Activated T-cell treated with anti-CD3 and anti-CD28 coated beads, Interleukin-2, amount 50 U/mL, for 48 hours (primary cell): ENCODE results near the gene DGKI.

Source experiments
- DNase-seq, 2 experiments: peaks; one replicate each; pipeline ENCODE4 v3.0.0-alpha.2; 2020

DGKI gene

DNA sequence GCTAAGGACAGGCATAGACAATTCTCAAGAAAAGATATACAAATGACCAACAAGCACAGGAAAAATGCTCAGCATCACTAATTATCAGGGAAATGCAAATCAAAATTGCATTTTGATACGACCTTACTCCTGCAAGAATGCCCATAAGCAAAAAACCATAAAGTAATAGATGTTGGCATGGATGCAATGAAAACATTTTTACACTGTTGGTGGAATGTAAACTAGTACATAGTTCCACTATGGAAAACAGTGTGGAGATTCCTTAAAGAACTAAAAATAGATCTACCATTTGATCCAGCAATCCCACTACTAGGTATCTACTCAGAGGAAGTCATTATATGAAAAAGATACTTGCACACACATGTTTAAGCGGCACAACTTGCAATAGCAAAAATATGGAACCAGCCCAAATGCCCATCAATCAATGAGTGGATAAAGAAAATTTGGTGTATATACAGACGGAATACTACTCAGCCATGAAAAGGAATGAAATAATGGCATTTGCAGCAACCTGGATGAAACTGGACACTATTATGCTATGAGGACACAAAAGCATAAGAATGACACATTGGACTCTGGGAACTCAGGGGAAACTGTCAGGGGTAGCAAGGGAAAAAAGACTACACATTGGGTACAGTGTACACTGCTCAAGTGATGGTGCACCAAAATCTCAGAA lies 59.3 kb downstream of the DGKI start:
- no peak for DNase-seq

DNA sequence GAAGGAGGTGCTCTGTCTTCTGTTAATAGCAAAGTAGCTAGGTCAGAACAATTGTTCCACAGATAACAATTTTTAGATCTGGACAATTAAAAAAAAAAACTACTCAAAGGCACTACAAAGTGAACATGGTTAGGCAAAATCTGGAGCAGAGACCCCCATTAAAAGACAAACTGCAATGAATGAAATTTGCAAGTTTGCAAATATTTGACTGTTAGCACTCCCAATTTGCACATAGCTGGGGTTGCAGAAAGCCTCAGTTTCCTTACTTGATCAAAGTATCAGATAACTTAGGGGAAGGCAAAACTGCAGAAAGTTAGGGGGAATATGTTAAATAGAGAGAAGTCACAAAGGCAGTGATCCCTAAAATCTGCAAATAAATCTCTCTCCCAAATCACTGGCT lies 68.3 kb downstream of the DGKI start:
- DNase-seq: no peak

GRCh38 chr7:137774793-137775201 lies 72.0 kb downstream of the DGKI start:
- DNase-seq: no peak

GRCh38 chr7:137772748-137773147 lies 74.0 kb downstream of the DGKI start:
- no peak for DNase-seq

DNA sequence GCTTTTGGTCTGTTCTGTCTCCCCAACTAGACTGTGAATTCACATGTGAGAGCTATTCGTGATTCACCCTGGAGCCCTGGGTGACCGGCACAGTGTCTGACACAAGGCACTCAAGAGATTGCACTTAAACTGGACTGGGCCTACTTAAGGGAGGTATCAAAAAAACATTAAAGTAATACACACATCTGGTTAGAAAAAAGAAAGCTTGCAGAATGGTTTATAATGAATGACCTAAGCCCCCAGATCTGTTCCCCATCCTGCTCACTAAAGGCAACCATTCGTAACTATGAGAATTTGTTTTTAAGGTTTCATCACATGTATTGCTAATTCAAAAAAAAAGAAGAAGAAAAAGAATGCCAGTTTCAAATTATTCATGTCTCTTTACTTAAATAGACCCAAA lies 74.5 kb downstream of the DGKI start:
- DNase-seq: no peak

DNA sequence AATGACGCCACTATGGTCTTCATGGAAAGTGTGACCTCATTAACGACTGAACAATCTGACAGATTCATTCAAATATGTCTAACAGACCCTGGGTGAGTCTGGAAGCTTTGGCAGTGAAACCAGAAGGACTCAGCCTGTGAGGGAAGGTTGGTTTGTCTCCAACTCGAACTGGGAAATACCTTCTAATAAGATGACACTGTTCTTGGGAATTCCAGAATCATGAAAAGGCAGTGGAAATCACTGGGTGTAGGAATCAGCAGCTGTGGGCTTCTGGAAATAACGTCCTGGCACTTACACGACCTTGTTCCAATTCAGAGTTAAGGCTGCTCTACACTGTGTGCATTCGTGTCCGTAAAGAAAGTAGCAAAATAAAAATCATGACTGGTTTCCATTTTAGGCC lies 75.1 kb downstream of the DGKI start:
- no peak for DNase-seq

GRCh38 chr7:137771273-137771672 lies 75.5 kb downstream of the DGKI start:
- DNase-seq: no peak

DNA sequence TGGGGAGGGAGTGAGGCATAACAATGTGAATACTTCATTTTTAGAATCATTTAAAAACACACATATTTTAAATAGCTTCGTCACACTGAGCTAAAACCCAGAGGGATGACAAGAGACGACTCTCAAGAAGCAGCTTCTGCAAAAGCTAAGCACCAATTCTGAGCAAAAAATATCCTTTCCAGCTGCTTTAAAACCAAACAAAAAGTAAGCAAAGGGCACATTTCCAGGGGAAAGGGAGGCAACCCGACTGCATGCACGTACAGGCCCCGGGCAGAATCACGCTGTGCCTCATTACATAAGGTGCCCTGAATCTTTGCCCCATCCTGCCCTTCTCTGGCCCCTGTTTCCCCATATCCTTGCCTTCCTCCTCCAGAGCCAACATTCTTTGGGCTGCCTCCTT lies 78.4 kb downstream of the DGKI start:
- DNase-seq: no peak

GRCh38 chr7:137762334-137762733 lies 84.4 kb downstream of the DGKI start:
- no peak for DNase-seq

DNA sequence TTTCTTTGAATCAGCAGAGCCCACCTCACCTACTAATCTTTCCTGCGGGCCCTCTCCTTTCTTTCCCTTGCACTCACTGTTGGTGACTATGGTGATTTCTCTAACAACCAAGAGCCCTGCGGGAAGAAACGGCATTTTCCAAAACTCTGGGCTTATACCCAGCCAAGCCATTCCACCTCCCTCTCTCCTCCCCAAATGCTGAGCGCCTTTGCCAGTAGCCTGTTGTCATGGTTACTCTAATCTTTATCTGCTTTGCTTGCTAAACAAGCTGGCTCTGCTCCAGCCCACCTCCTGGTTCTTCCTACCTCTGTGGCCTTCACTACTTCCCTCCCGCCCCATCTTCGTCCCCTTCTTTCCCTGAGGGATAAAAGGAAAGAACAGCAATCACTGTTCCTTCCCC lies 86.7 kb downstream of the DGKI start:
- no peak for DNase-seq

- DNase-seq: no peak
These were observed 89.4 kb downstream of the DGKI start for GRCh38 chr7:137757146-137757925.

DNA sequence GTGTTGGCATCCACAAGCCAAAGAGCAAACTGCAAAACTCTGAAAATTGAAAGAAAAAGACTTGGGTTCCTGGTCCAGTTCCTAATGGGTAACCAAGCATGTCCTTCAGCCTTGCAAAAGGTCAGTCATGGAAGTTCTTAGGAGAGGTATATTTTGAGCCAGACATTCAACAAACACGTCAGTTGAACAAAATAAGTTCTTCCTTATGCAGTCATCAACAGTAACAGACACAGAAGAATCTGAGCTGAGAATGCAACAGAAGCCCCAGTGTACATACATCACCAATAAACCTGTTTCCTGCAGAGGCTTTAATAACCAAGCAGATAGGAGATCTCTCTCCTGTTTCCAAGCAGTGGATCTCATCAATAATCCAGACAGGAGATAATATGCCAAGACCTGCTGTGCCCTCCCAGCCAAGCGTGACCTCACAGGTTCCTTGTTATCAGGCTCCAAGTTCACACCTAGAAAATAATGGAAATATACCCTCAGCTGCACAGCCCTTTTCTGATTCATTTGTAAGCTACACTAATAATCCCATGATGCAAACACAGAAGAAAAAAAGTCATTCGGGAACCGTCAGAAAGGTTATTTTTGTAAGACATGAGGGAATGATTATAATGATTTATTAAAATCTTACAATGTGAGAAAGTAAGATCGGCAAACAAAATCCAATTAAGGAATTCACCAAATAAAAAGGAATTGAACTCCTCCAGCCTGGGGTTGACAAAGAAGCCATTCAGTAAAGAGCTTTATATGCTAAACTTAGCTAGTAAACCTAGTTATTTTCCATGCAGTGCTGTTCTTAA lies 90.7 kb downstream of the DGKI start:
- DNase-seq: no peak

DNA sequence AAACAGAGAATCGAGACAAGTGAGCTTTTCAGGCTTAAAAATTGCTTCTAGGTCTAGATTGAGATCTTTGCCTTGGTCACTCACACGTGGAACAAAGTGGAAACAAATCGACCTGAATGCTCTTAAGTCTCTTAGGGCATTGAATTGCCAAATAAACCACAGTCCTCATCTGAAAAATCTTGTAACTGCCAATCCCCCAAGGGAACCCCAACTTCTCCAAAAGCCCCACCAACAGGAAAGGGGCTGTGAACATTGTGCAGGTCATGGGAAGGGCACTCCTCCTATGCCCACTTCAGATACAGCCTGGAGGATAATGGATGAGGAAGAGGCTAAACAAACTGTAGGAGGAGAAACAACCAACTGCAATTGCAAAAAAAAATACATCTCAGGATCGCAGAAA lies 91.3 kb downstream of the DGKI start:
- no peak for DNase-seq

DNA sequence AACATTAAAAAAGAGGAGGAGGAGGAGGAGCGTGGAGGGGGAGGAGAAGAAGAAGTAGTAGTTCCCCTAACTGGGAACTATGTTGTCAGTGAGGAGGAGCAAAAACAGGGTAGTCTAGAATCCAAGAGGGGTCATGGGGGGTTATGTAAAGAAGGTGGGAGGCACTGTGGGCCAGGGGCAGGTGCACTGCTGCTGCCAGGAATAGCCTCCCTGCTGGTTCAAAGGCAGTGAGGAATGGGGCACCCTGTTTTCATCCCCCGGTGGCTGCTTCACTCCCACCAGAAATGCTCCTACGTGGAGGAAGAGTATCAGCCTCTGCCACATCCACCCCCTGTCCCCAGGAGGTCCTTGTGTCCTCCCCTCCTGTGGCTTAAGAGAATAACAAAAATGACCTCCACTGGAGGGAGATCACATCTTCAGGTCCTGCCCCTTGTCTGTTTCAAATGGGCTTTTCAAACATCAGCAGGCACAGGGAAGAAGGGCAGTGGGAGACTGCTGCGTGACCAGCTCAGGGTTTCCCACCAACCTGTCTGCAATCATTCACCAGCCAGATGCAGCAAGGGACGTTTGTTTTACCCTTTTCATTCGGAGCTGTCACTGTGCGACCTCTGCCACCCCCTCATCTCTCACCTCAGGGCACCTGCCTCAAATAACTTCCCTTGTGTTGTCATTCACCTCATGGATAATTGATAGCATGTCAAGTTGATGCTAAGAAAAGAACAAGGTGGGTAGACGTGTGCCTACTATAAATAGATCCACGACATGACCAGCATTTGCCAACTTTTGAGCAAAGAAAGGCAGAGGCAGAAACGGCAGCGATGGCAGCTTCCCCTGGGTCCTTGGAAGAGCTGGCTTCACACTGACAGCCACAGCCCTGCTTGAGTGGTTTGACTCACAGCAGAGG lies 92.6 kb downstream of the DGKI start:
- DNase-seq: no peak

GRCh38 chr7:137753575-137753947 lies 93.2 kb downstream of the DGKI start:
- no peak for DNase-seq

- DNase-seq: no peak
These were observed 93.7 kb downstream of the DGKI start for GRCh38 chr7:137753067-137753466.

GRCh38 chr7:137751361-137752009 lies 95.3 kb downstream of the DGKI start:
- no peak for DNase-seq

DNA sequence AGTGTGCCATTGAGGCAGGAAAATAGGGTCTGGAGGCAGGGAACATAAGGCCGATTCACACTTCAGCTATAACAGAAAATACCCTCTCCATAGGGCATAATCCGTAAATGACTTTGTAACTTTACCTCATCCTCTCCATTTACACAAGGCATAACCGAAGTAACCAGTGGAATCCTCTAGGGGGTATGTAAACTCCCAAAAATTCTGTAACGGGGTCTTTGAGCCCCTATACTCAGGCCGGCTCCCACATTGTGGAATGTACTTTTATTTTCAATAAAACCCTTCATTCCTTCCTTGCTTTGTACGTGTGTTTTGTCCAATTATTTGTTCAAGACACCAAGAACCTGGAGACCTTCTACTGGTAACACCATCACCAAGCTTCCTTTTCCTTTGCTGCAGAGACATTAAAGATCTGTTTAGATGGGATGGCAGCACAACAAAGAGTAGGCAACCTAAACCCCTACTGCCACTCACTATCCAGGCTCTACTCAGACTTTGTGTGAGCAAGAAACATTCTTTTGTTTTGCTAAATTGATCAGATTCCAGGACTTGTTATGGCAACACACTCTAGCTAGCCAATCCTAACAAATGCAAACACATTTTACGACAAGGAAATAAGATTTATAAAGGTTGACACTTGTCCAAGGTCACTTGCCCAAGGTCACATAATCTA lies 99.3 kb downstream of the DGKI start:
- DNase-seq: no peak

- no peak for DNase-seq
These were observed 103.8 kb downstream of the DGKI start for GRCh38 chr7:137743021-137743420.

DNA sequence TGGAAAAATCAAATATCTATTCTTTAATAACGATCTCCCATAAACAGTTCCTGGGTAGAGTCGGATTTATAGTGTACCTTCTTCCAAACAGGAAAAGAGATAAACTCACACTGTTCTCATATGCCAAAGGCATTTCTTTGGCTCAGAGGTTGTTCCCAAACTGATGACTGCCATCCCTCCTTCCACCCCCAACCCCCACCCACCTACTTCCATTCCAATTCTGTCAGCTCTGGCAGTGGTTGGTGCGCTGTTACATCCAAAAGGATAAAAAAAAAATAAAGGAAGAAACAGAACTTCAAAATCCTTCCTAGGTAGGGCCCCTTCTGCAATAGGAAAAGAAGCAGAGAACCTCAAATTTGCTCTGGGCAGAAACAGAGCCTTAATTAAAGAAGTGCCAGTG lies 104.7 kb downstream of the DGKI start:
- DNase-seq: no peak

DNA sequence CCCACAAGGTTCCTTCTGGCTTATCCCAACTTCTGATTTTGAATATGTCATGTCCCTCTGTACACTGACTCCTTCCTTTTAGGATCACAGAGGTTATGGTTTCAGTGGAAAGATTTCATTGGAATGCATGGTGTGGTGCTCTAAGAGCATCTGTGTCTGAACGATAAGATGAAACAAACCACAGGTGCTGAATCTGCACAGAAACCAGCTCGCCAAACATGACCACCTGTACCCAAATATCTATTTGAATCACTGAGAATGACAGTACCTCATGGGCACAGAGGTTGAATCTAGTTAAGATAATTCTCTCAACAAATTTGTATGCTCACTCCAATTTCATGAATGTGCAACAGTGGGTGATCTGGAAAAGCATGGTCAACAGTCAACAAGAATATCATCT lies 105.3 kb downstream of the DGKI start:
- no peak for DNase-seq

DNA sequence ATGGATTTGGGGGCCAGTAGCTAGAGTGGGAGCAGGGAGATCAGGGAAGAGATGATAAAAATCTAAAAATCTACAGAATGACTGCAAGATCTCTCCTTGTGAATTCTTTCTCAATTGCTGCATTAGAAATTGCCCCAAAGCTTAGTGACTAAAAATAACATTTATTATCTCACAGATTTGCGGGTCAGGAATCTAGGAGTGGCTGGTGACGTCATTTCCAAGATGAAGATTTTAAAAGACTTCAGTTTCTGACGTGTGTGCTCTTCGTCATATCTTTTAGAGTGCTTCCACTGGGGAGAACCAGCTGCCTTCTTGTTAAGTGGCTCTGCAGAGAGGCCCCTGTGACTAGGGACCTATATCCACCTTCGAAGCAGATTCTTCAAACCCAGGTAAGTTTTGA lies 112.6 kb downstream of the DGKI start:
- no peak for DNase-seq
